H1 (cell line): ENCODE data around the gene OR2B2. TPM values are rescaled to one million over a fixed set of nuclear protein-coding genes. Genes with fewer than 3 reads are reported as not detected.

Experiments
- ATF2 ChIP-seq: IDR thresholded peaks from 2 replicates; pipeline ENCODE4 v1.6.1; 2012; ENCODE audit warnings: low read length, inconsistent platforms
- BACH1 ChIP-seq: IDR thresholded peaks from 2 replicates; pipeline ENCODE4 v1.6.1; 2012; ENCODE audit warnings: low read length, improper control_type of control experiment
- CHD7 ChIP-seq: fragments of 300-600 bp; sonication (generic); IDR thresholded peaks from 2 replicates; pipeline ENCODE4 v1.7.1; 2012; ENCODE audit warnings: low read length, moderate library complexity, mild to moderate bottlenecking, inconsistent platforms; ENCODE audit not compliant: insufficient replicate concordance
- MAFK ChIP-seq: IDR thresholded peaks from 2 replicates; pipeline ENCODE4 v1.6.1; 2012; ENCODE audit warnings: low read depth, mild to moderate bottlenecking, improper control_type of control experiment, low read length
- NANOG ChIP-seq: IDR thresholded peaks from 2 replicates; pipeline ENCODE4 v1.6.1; 2011; ENCODE audit warnings: low read length, low read depth, mild to moderate bottlenecking, inconsistent platforms; ENCODE audit not compliant: insufficient read depth, poor library complexity, severe bottlenecking
- RNF2 ChIP-seq: fragments of 200-900, 300-1000 bp; sonication (generic); IDR thresholded peaks from 2 replicates; pipeline ENCODE4 v1.7.1; 2016; ENCODE audit warnings: borderline replicate concordance, low read depth, mild to moderate bottlenecking, antibody characterized with exemption, low read length; ENCODE audit not compliant: poor library complexity, severe bottlenecking; ENCODE audit errors: missing control alignments
- polyA plus RNA-seq, 7 experiments: library from polyadenylated mRNA; depleted of rRNA in 3 of 7; stranded (reverse) in 5 of 7; unstranded in 2 of 7; fragments of >200 nt in 5 of 7; fragments of 200-250 nt in 2 of 7; gene quantifications; 1 replicate in 5 of 7; 2 replicates in 1 of 7; 4 replicates in 1 of 7; pipeline versions ENCODE4 v1.2.1 to v1.2.3, GENCODE V29; 2011 to 2013; ENCODE audit warnings: missing spikeins in 2 of 7, mixed read lengths in 2 of 7
- total RNA-seq: library from RNA; stranded (reverse); fragmentation: NEBNext Ultra II Directional; extraction: Animal tissue kit (Norgen Biotek cat#: 25700); gene quantifications from 2 replicates; pipeline ENCODE4 v1.2.1, GENCODE V29; 2021

OR2B2 gene
- total and polyA plus RNA-seq, 2 of the 8 experiments (the other 6 are each of a cell fraction or from before 2014, with no cell fraction given), result not detected

GRCh38 chr6:27902335-27903314, 9.6 kb downstream of the OR2B2 start (continued):
- TF ChIP-seq CHD7 (peak; percentile 25), ATF2 (peak; percentile 80; the same call in 1 of the 2 replicates), BACH1 (0 out of 2 replicates have a peak, but pooled peaks have one; percentile 14), RNF2 (no peak), MAFK (peak; percentile 80; the same call in 1 of the 2 replicates), NANOG (no peak)
